Neural crest cell (in vitro differentiated cells): ENCODE results near the gene PKM. TPM values are rescaled to one million over a fixed set of nuclear protein-coding genes. Genes with fewer than 3 reads are reported as not detected.
A peak's percentile ranks its signal among the peaks of the same experiment; 100 is the strongest.
"Not testable (repeated sequence)": the region's sequence is repeated elsewhere in the genome, so short reads cannot be mapped to it uniquely, and the experiment has no call there.

Experiments used
- DNase-seq: peaks from one replicate; pipeline ENCODE4 v3.0.0; 2021; ENCODE audit warnings: low read depth, mixed read lengths, low spot score
- H3K27ac Mint-ChIP-seq: one replicate; pipeline ENCODE4 v1.8.0; 2021; ENCODE audit warnings: mild to moderate bottlenecking, mixed read lengths; ENCODE audit not compliant: unreplicated experiment
- H3K27me3 Mint-ChIP-seq: 2 replicates; pipeline ENCODE4 v1.8.0; 2021; ENCODE audit warnings: low read depth, mild to moderate bottlenecking, mixed read lengths
- H3K36me3 Mint-ChIP-seq: 2 replicates; pipeline ENCODE4 v1.8.0; 2021; ENCODE audit warnings: low read depth, mild to moderate bottlenecking, mixed read lengths
- H3K4me1 Mint-ChIP-seq: 2 replicates; pipeline ENCODE4 v1.8.0; 2021; ENCODE audit warnings: mixed read lengths
- H3K4me3 Mint-ChIP-seq: one replicate; pipeline ENCODE4 v1.8.0; 2021; ENCODE audit warnings: mild to moderate bottlenecking, mixed read lengths
- H3K9me3 Mint-ChIP-seq: 2 replicates; pipeline ENCODE4 v1.8.0; 2021; ENCODE audit warnings: mixed read lengths
- long read RNA-seq: library from polyadenylated mRNA; unstranded; transcript quantifications from one replicate; pipeline ENCODE4 v2.0.0, GENCODE V29; 2020
- total RNA-seq: library from RNA; stranded (reverse); gene quantifications from 2 replicates; pipeline ENCODE4 v1.2.1, GENCODE V29; 2021
- TF ChIP-seq, protein P1 (sequence below): fragments of 200-600 bp; sonication (generic); conservative IDR thresholded peaks from 2 replicates; pipeline ENCODE4 v1.5.0; 2021; ENCODE audit warnings: antibody characterized with exemption, mild to moderate bottlenecking

Gene PKM
- total RNA-seq, result 905 and 917 TPM in 2 replicates
- long read RNA-seq, transcript PKM-202 (11 exons, 2,318 nt), result major isoform, 135 of 166 reads
- long read RNA-seq, partial matches to known transcripts, result 11 of 166 reads
- long read RNA-seq, other reads (novel, unspliced or antisense), result 18 of 166 reads

DNA sequence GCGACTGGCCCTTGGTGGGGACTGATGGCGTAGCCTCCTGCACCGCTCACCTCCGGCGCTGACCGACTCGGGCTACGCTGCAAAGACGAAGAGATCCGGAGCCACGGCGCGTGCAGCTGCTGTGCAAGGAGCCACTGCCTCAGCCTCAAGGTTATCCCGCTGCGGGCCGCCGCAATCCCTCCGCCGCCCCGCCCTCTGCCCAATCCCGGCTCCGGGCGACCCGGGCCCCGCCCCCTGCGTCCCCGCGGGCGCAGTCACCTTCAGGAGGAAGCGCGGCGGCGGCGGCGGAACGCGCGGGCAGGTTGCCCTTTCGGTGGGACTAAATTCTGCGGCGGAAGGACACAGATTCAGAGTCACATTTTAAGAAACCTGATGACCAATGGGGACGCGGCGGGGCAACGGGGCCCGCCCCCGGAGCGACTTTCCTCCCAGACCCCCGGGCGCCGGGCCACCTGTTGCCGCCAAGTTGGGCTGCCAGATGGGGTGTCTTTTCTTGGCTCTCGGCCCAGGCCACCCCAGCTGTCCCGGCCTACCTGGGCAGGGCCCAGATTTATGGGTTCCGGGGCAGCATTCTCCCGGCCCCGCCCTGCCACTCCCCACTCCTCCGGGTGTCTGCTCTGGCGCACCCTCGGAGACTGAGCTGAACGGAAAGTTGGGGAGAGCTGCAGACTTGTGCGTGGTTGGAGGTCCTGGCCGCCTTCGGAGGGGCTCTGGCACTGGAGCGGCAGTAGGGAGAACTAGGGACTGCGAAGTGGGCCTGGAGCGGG lies at the start of gene PKM:
Gene PKM, minus strand, starts transcription at position 125 of the 767 bp plus-strand sequence. CDS start 12,093 bp downstream, outside the sequence.
- H3K4me1 Mint-ChIP-seq, result peaks cover 47% of the 10 kb centered on the region
- DNase-seq, result peak; percentile 99

DNA sequence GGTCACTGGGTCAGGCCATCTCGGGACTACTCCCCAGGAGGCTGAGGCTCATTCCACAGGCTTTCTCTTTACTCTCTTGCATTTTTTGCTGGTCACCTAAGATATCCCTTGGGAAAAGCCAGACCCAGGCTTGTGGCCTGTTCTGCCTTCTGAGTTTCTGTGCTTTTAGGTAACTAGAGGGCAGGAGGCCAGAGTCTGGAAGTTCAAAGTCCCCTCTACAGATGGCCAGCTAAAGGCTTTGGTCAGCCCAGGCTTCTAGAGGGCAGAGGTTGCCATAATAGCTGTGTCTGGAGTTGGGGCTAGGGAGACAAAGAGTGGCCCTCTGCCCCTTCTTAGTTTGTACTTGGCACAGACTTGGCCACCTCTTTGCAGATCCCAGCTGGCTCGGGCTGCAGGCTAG lies 49.8 kb upstream of the PKM start:
- Mint-ChIP-seq H3K4me3 (no peak overlapping the region), H3K27me3 (peaks cover 9% of the 10 kb centered on the region), H3K27ac (no peak overlapping the region), H3K36me3 (no peaks in the 10 kb centered on the region), H3K9me3 (no peaks in the 10 kb centered on the region), H3K4me1 (no peaks in the 10 kb centered on the region)
- DNase-seq, result no peak
- TF ChIP-seq, protein P1, sequence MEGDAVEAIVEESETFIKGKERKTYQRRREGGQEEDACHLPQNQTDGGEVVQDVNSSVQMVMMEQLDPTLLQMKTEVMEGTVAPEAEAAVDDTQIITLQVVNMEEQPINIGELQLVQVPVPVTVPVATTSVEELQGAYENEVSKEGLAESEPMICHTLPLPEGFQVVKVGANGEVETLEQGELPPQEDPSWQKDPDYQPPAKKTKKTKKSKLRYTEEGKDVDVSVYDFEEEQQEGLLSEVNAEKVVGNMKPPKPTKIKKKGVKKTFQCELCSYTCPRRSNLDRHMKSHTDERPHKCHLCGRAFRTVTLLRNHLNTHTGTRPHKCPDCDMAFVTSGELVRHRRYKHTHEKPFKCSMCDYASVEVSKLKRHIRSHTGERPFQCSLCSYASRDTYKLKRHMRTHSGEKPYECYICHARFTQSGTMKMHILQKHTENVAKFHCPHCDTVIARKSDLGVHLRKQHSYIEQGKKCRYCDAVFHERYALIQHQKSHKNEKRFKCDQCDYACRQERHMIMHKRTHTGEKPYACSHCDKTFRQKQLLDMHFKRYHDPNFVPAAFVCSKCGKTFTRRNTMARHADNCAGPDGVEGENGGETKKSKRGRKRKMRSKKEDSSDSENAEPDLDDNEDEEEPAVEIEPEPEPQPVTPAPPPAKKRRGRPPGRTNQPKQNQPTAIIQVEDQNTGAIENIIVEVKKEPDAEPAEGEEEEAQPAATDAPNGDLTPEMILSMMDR, result no peak

More for the DNA sequence above, at the start of gene PKM:
- Mint-ChIP-seq H3K27me3 (peaks cover 3% of the 10 kb centered on the region), H3K4me3 (peak within 1 kb of the TSS; percentile 99), H3K27ac (peak within 1 kb of the TSS; percentile 100), H3K36me3 (peaks cover 3% of the 10 kb centered on the region), H3K9me3 (no peaks in the 10 kb centered on the region)
- TF ChIP-seq, protein P1, result no peak

- no peaks in the 10 kb centered on the region for H3K4me1 Mint-ChIP-seq
Measured at GRCh38 chr15:72278737-72279136, 47.7 kb upstream of the PKM start.

GRCh38 chr15:72276326-72276700 lies 45.3 kb upstream of the PKM start:
- TF ChIP-seq, protein P1, result no peak
- Mint-ChIP-seq H3K4me3 (peak overlapping the region; percentile 7), H3K27me3 (peaks cover 13% of the 10 kb centered on the region), H3K36me3 (no peaks in the 10 kb centered on the region), H3K4me1 (peaks cover 15% of the 10 kb centered on the region), H3K9me3 (no peaks in the 10 kb centered on the region), H3K27ac (no peak overlapping the region)
- no peak for DNase-seq

More at GRCh38 chr15:72278737-72279136, 47.7 kb upstream of the PKM start:
- Mint-ChIP-seq H3K27ac (no peak overlapping the region), H3K36me3 (no peaks in the 10 kb centered on the region), H3K9me3 (no peaks in the 10 kb centered on the region), H3K27me3 (peaks cover 13% of the 10 kb centered on the region), H3K4me3 (no peak overlapping the region)
- TF ChIP-seq, protein P1, result no peak
- no peak for DNase-seq

- not testable (repeated sequence) for H3K9me3 Mint-ChIP-seq, H3K36me3 Mint-ChIP-seq, H3K27ac Mint-ChIP-seq, DNase-seq
- peaks cover 20% of the 10 kb centered on the region for H3K4me1 Mint-ChIP-seq
- H3K4me3 Mint-ChIP-seq, result peak overlapping the region; percentile 7
- peaks cover 13% of the 10 kb centered on the region for H3K27me3 Mint-ChIP-seq
Measured at GRCh38 chr15:72275635-72276325, 44.8 kb upstream of the PKM start.
